Tibial nerve (tissue), 4 donors: ENCODE results near the gene DAAM2. TPM values are rescaled to one million over a fixed set of nuclear protein-coding genes. Genes with fewer than 3 reads are reported as not detected.
A peak's percentile ranks its signal among the peaks of the same experiment; 100 is the strongest.

ENCODE experiments used
- DNase-seq, 2 donors: peaks; one replicate each; pipeline ENCODE4 v3.0.0-alpha.2; 2019; ENCODE audit warnings: low spot score in 2 of 2
- H3K27ac ChIP-seq, 4 donors: fragments of 200-600 bp; sonication (generic) in 3 of 4; one replicate each; pipeline ENCODE4 v1.5.1; 2017 to 2019; ENCODE audit warnings: mild to moderate bottlenecking in 1 of 4
- H3K27me3 ChIP-seq, 2 donors: fragments of 200-600 bp; sonication (generic) in 1 of 2; one replicate each; pipeline versions ENCODE4 v1.5.1 to v1.6.0; 2017 to 2019
- H3K36me3 ChIP-seq, 3 donors: fragments of 200-600 bp; sonication (generic); one replicate each; pipeline ENCODE4 v1.5.1; 2018 to 2019
- H3K4me1 ChIP-seq, 4 donors: fragments of 200-600 bp; sonication (generic) in 3 of 4; one replicate each; pipeline ENCODE4 v1.5.1; 2017 to 2019
- H3K4me3 ChIP-seq, 4 donors: fragments of 200-600 bp; sonication (generic) in 3 of 4; one replicate each; pipeline ENCODE4 v1.5.1; 2017 to 2019; ENCODE audit warnings: mild to moderate bottlenecking in 1 of 4, moderate library complexity in 1 of 4
- H3K9me3 ChIP-seq, 4 donors: fragments of 200-600 bp; sonication (generic) in 3 of 4; one replicate each; pipeline ENCODE4 v1.5.1; 2017 to 2019
- CTCF ChIP-seq, 5 experiments: fragments of 200-600 bp in 3 of 5; fragments of 450-650 bp in 2 of 5; sonication (generic) in 3 of 5; IDR thresholded peaks; one replicate each; pipeline ENCODE4 v1.5.1; 2016 to 2019; ENCODE audit warnings: antibody characterized with exemption in 5 of 5, mild to moderate bottlenecking in 3 of 5, moderate library complexity in 2 of 5
- EP300 ChIP-seq, 2 donors: sonication (generic); formaldehyde crosslinking; IDR thresholded peaks; one replicate each; pipeline ENCODE4 v1.6.1; 2017; ENCODE audit warnings: antibody characterized with exemption in 2 of 2, mild to moderate bottlenecking in 1 of 2
- POLR2A ChIP-seq, 2 donors: fragments of 450-650 bp; IDR thresholded peaks; one replicate each; pipeline ENCODE4 v1.6.1; 2017; ENCODE audit warnings: antibody characterized with exemption in 2 of 2, mild to moderate bottlenecking in 2 of 2, moderate library complexity in 2 of 2
- WGBS, 2 donors: methylation state at CpG; one replicate each; pipeline ENCODE4 v1.1.5; 2018; 5-methylcytosine and 5-hydroxymethylcytosine counted together
- total RNA-seq, 4 donors: library from RNA; depleted of rRNA; stranded (reverse); fragments of >200 nt; gene quantifications; one replicate each; pipeline ENCODE4 v1.1.0, GENCODE V29; 2016

DAAM2 gene
- total RNA-seq, 4 donors from 2014 or later: 73.9 to 133 (median 93.3) TPM

DNA sequence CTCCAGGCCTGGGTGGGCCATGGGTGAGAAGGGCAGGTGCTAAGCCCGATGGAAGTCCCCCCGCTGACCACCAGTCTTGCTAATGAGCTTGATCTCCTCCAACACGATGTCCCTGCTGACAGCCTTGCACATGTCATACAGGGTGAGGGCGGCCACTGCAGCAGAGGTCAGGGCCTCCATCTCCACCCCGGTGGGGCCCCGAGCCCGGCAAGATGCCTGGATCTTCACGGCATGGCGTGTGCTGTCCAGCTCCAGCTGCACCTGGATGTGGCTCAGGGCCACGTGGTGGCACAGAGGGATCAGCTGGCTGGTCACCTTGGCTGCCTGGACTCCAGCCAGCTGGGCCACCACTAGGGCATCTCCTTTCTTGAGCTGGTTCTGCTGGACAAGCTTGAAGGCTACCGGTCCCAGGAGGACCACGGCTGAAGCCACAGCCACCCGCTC, 114.2 kb downstream of the DAAM2 start:
- WGBS, 2 donors: 85 to 92% methylated on average over 12 of the region's 13 CpGs
- H3K4me3 ChIP-seq: no peak overlapping the region
- H3K4me1 ChIP-seq: peaks cover 0 to 14% (median 0%) of the 10 kb centered on the region in 4 donors
- no peaks in the 10 kb centered on the region for H3K9me3 ChIP-seq
- H3K36me3 ChIP-seq: peaks cover 0 to 96% (median 0%) of the 10 kb centered on the region in 3 donors
- DNase-seq: no peak
- H3K27me3 ChIP-seq: no peaks in the 10 kb centered on the region
- peak overlapping the region in 1 of 4 donors; percentile 8 for H3K27ac ChIP-seq
- TF ChIP-seq EP300 (IDR thresholded peaks at IDR 0.05) (no peak), POLR2A (IDR thresholded peaks at IDR 0.05) (no peak), CTCF (IDR thresholded peaks at IDR 0.05) (no peak)

GRCh38 chr6:39907871-39908575, 115.8 kb downstream of the DAAM2 start:
- no peak for DNase-seq
- WGBS, 2 donors: 88 to 93% methylated on average over 5 of the region's 5 CpGs
- H3K36me3 ChIP-seq: peaks cover 0 to 96% (median 0%) of the 10 kb centered on the region in 3 donors
- H3K4me1 ChIP-seq: peaks cover 0 to 14% (median 0%) of the 10 kb centered on the region in 4 donors
- no peaks in the 10 kb centered on the region for H3K27me3 ChIP-seq
- no peak overlapping the region for H3K27ac ChIP-seq
- no peak overlapping the region for H3K4me3 ChIP-seq
- TF ChIP-seq CTCF (IDR thresholded peaks at IDR 0.05): no peak
- no peak for TF ChIP-seq POLR2A (IDR thresholded peaks at IDR 0.05)
- TF ChIP-seq EP300 (IDR thresholded peaks at IDR 0.05): no peak
- no peaks in the 10 kb centered on the region for H3K9me3 ChIP-seq

DNA sequence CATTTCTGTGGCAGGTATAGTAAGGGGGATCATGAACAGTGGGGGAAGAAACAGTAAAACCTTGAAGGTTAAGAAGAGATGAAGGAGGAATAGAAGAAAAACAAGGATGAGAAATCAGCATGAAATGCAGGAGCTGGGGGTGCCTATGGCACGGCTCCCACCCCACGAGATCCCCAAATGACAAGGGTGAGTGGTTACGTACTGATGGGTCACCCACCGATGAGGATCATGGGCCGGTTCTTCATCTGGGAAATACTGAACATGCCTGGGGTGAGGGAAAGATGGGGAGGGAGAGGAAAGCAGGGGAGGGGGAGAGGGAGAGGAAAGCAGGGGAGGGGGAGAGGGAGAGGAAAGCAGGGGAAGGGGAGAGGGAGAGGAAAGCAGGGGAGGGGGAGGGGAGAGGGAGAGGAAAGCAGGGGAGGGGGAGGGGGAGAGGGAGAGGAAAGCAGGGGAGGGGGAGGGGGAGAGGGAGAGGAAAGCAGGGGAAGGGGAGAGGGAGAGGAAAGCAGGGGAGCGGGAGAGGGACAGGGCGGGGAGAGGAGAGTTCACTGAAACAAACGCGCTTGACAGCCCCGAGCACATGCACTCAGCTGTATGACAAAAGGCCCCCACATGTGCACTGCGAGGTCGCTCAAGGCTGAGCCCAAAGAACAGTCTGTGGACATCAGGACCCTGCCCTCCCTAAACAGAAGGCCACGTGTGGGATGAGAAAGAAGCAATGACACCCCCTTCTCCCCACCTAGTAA, 116.8 kb downstream of the DAAM2 start:
- DNase-seq: no peak
- peaks cover 0 to 14% (median 0%) of the 10 kb centered on the region in 4 donors for H3K4me1 ChIP-seq
- H3K36me3 ChIP-seq: peaks cover 0 to 96% (median 0%) of the 10 kb centered on the region in 3 donors
- TF ChIP-seq POLR2A (IDR thresholded peaks at IDR 0.05) (no peak), EP300 (IDR thresholded peaks at IDR 0.05) (no peak), CTCF (IDR thresholded peaks at IDR 0.05) (no peak)
- H3K27me3 ChIP-seq: no peaks in the 10 kb centered on the region
- H3K9me3 ChIP-seq: no peaks in the 10 kb centered on the region
- 74 to 75% methylated on average over 13 of the region's 13 CpGs for WGBS, 2 donors
- H3K4me3 ChIP-seq: no peak overlapping the region
- H3K27ac ChIP-seq: no peak overlapping the region

- no peaks in the 10 kb centered on the region for H3K27me3 ChIP-seq
- H3K36me3 ChIP-seq: peaks cover 0 to 96% (median 3%) of the 10 kb centered on the region in 3 donors
- no peak overlapping the region for H3K4me3 ChIP-seq
- TF ChIP-seq POLR2A (IDR thresholded peaks at IDR 0.05): no peak
- TF ChIP-seq CTCF (IDR thresholded peaks at IDR 0.05): no peak
- no peak for TF ChIP-seq EP300 (IDR thresholded peaks at IDR 0.05)
- DNase-seq: no peak
- H3K9me3 ChIP-seq: no peaks in the 10 kb centered on the region
- H3K4me1 ChIP-seq: peaks cover 0 to 14% (median 0%) of the 10 kb centered on the region in 4 donors
- 88 to 92% methylated on average over 5 of the region's 5 CpGs for WGBS, 2 donors
- H3K27ac ChIP-seq: no peak overlapping the region
Measured at GRCh38 chr6:39909701-39910100, 117.5 kb downstream of the DAAM2 start.

- Histone ChIP-seq H3K4me3 (no peak overlapping the region), H3K27me3 (no peaks in the 10 kb centered on the region), H3K27ac (no peak overlapping the region), H3K4me1 (peaks cover 0 to 11% (median 0%) of the 10 kb centered on the region in 4 donors), H3K9me3 (no peaks in the 10 kb centered on the region), H3K36me3 (peaks cover 0 to 96% (median 3%) of the 10 kb centered on the region in 3 donors)
- TF ChIP-seq CTCF (IDR thresholded peaks at IDR 0.05): no peak
- TF ChIP-seq POLR2A (IDR thresholded peaks at IDR 0.05): no peak
- no peak for TF ChIP-seq EP300 (IDR thresholded peaks at IDR 0.05)
- no peak for DNase-seq
Measured at GRCh38 chr6:39910164-39910563, 118.0 kb downstream of the DAAM2 start.
